H1 (cell line): ENCODE measurements around the gene TAS1R1. TPM values are rescaled to one million over a fixed set of nuclear protein-coding genes. Genes with fewer than 3 reads are reported as not detected.
A peak's percentile ranks its signal among the peaks of the same experiment; 100 is the strongest.

Source experiments
- BRCA1 ChIP-seq: IDR thresholded peaks from 2 replicates; pipeline ENCODE4 v1.6.1; 2012; ENCODE audit warnings: low read depth, low read length, improper control_type of control experiment
- EGR1 ChIP-seq: IDR thresholded peaks from 2 replicates; pipeline ENCODE4 v1.6.1; 2011; ENCODE audit warnings: low read depth, low read length, borderline replicate concordance
- EZH2 ChIP-seq: fragments of 200-600 bp; sonication (generic); IDR thresholded peaks from 2 replicates; pipeline ENCODE4 v1.7.1; 2012; ENCODE audit warnings: low read depth, mild to moderate bottlenecking, moderate library complexity, low read length, inconsistent platforms; ENCODE audit not compliant: severe bottlenecking
- HDAC2 ChIP-seq, 2 experiments: fragments of 300-600 bp in 1 of 2; sonication (generic) in 1 of 2; IDR thresholded peaks; 2 replicates each; pipeline ENCODE4 v1.6.1; 2011 to 2012; ENCODE audit warnings: low read depth in 2 of 2, low read length in 2 of 2, mild to moderate bottlenecking in 2 of 2, moderate library complexity in 2 of 2, borderline replicate concordance in 1 of 2, inconsistent platforms in 1 of 2
- JUN ChIP-seq: IDR thresholded peaks from 2 replicates; pipeline ENCODE4 v1.6.1; 2011; ENCODE audit warnings: low read depth, mild to moderate bottlenecking, improper control_type of control experiment, low read length
- JUND ChIP-seq: IDR thresholded peaks from 2 replicates; pipeline ENCODE4 v1.6.1; 2011; ENCODE audit warnings: mild to moderate bottlenecking, improper control_type of control experiment, low read length
- KDM4A ChIP-seq: IDR thresholded peaks from one replicate; pipeline ENCODE4 v1.7.1; 2012; ENCODE audit warnings: low read depth, mild to moderate bottlenecking, moderate library complexity, low read length, inconsistent platforms; ENCODE audit not compliant: severe bottlenecking
- PHF8 ChIP-seq: fragments of 200-600 bp; sonication (generic); conservative IDR thresholded peaks from 2 replicates; pipeline ENCODE4 v1.7.1; 2012; ENCODE audit warnings: low read depth, mild to moderate bottlenecking, inconsistent platforms, low read length, moderate library complexity
- POLR2AphosphoS5 ChIP-seq: IDR thresholded peaks from 2 replicates; pipeline ENCODE4 v1.6.1; 2011; ENCODE audit warnings: low read depth, low read length
- RAD21 ChIP-seq, 2 experiments: IDR thresholded peaks in 1 of 2; conservative IDR thresholded peaks in 1 of 2; 2 replicates each; pipeline ENCODE4 v1.6.1; 2011; ENCODE audit warnings: low read depth in 2 of 2, low read length in 2 of 2, improper control_type of control experiment in 1 of 2, inconsistent platforms in 1 of 2, mild to moderate bottlenecking in 1 of 2, moderate library complexity in 1 of 2
- RBBP5 ChIP-seq: IDR thresholded peaks from 2 replicates; pipeline ENCODE4 v1.7.1; 2012; ENCODE audit warnings: low read depth, mild to moderate bottlenecking, inconsistent platforms, low read length, moderate library complexity, borderline replicate concordance
- RNF2 ChIP-seq: fragments of 200-900, 300-1000 bp; sonication (generic); IDR thresholded peaks from 2 replicates; pipeline ENCODE4 v1.7.1; 2016; ENCODE audit warnings: borderline replicate concordance, low read depth, mild to moderate bottlenecking, antibody characterized with exemption, low read length; ENCODE audit not compliant: poor library complexity, severe bottlenecking; ENCODE audit errors: missing control alignments
- SP1 ChIP-seq: IDR thresholded peaks from 2 replicates; pipeline ENCODE4 v1.6.1; 2011; ENCODE audit warnings: low read depth, low read length
- SP4 ChIP-seq: IDR thresholded peaks from 2 replicates; pipeline ENCODE4 v1.6.1; 2012; ENCODE audit warnings: low read length, inconsistent platforms
- TAF1 ChIP-seq: IDR thresholded peaks from 2 replicates; pipeline ENCODE4 v1.6.1; 2011; ENCODE audit warnings: mild to moderate bottlenecking, low read depth, low read length
- TAF7 ChIP-seq: optimal IDR thresholded peaks from 2 replicates; pipeline ENCODE3; 2011; ENCODE audit warnings: low read depth, mild to moderate bottlenecking, inconsistent platforms, low read length, moderate library complexity, borderline replicate concordance
- TEAD4 ChIP-seq: IDR thresholded peaks from 2 replicates; pipeline ENCODE4 v1.6.1; 2012; ENCODE audit warnings: low read depth, low read length, inconsistent platforms, mixed read lengths
- polyA plus RNA-seq, 7 experiments: library from polyadenylated mRNA; depleted of rRNA in 3 of 7; stranded (reverse) in 5 of 7; unstranded in 2 of 7; fragments of >200 nt in 5 of 7; fragments of 200-250 nt in 2 of 7; gene quantifications; 1 replicate in 5 of 7; 2 replicates in 1 of 7; 4 replicates in 1 of 7; pipeline versions ENCODE4 v1.2.1 to v1.2.3, GENCODE V29; 2011 to 2013; ENCODE audit warnings: missing spikeins in 2 of 7, mixed read lengths in 2 of 7
- total RNA-seq: library from RNA; stranded (reverse); fragmentation: NEBNext Ultra II Directional; extraction: Animal tissue kit (Norgen Biotek cat#: 25700); gene quantifications from 2 replicates; pipeline ENCODE4 v1.2.1, GENCODE V29; 2021
- TF ChIP-seq, protein P1 (sequence below): IDR thresholded peaks from 2 replicates; pipeline ENCODE4 v1.6.1; 2011; ENCODE audit warnings: low read depth, mild to moderate bottlenecking, low read length; ENCODE audit not compliant: insufficient read depth

The TAS1R1 gene
- total and polyA plus RNA-seq, 2 of the 8 experiments (the other 6 are each of a cell fraction or from before 2014, with no cell fraction given): 0.26 TPM; not detected in 1

DNA sequence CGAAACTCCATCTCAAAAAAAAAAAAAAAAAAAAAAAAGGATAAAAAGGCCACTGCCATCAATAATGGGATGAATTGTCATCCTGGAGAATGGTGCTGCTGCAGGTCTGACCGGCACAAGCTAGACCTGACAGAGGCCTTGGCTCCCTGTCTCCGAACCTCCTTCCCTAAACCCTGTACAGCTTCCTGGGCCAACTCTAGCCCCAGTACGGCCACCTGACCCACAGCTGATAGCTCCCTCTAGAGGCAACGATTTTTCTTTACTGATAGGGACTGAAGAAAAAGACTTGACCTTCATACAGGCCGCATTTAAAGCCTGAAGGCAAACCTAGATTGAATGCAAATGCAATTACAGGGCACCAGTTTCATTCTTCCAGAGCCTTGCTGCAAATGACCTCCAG, 31.5 kb upstream of the TAS1R1 start (continued):
- no peak for TF ChIP-seq EZH2
- no peak for TF ChIP-seq SP1
- TF ChIP-seq KDM4A: no peak
- no peak for TF ChIP-seq HDAC2 (IDR thresholded peaks at IDR 0.05; ENCODE audit: borderline replicate concordance in 1 of 2, low read depth in 2 of 2, low read length in 2 of 2)
- no peak for TF ChIP-seq SP4
- TF ChIP-seq, protein P1, sequence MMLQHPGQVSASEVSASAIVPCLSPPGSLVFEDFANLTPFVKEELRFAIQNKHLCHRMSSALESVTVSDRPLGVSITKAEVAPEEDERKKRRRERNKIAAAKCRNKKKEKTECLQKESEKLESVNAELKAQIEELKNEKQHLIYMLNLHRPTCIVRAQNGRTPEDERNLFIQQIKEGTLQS: 0 out of 2 replicates have a peak, but pooled peaks have one; percentile 41
- no peak for TF ChIP-seq EGR1
- no peak for TF ChIP-seq JUN
- peak; percentile 74 to 83 for TF ChIP-seq RAD21 (IDR thresholded peaks at IDR 0.05 in 1 of 2, conservative IDR thresholded peaks at IDR 0.05 in 1 of 2; ENCODE audit: low read depth in 2 of 2, low read length in 2 of 2)
- peak; percentile 86 for TF ChIP-seq TEAD4
- TF ChIP-seq PHF8: no peak
- no peak for TF ChIP-seq POLR2AphosphoS5
- TF ChIP-seq BRCA1: no peak
- TF ChIP-seq TAF1: no peak
- TF ChIP-seq RBBP5: no peak
- no peak for TF ChIP-seq TAF7
- no peak for TF ChIP-seq JUND
- TF ChIP-seq RNF2: no peak
